ENCODE measurements around the gene NPFFR1. TPM values are rescaled to one million over a fixed set of nuclear protein-coding genes. Genes with fewer than 3 reads are reported as not detected.

NPFFR1 gene
- total RNA-seq, 1 experiment from 2014 or later = 0.05 TPM

DNA sequence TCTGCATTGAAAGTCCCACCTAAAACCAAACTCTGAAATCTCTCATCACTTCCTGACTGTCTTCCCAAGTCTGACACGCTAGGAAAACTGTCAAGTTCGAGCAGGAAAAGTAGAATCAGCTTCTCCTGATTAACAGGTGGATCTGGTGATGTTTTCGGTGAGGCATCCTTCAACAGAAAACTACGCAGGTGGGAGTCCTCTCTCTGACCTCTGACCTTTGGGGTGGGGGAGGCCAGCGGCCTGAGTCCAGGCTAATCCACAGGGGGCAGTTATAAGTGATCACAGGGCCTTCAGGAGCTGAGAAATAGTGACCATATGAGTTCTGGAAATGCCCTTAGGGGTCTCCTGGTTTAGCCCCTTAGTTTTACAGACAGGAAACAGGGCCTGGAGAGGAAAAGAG is 13.4 kb upstream of the NPFFR1 start:
- Histone ChIP-seq H3K27ac (ENCODE audit: low read length) (no peak overlapping the region), H3K36me3 (ENCODE audit: control insufficient read depth, insufficient read depth, low read length) (no peaks in the 10 kb centered on the region), H3K4me3 (ENCODE audit: low read depth in 2 of 2, low read length in 2 of 2) (no peak overlapping the region), H3K4me1 (ENCODE audit: control insufficient read depth, insufficient read depth, low read length) (0 out of 2 replicates have a peak, but pooled peaks cover 9% of the 10 kb centered on the region), H3K27me3 (ENCODE audit: control insufficient read depth, insufficient read depth, low read length) (no peaks in the 10 kb centered on the region), H3K9me3 (ENCODE audit: control insufficient read depth, insufficient read depth, low read depth, low read length) (no peaks in the 10 kb centered on the region)
- DNase-seq (ENCODE audit: low read depth, low spot score) (no peak), ATAC-seq (no peak)
- in situ Hi-C loops (cut with HindIII; ENCODE audit: low pct_unique_long_range_greater_than_20kb, low sequenced_read_pairs) = no loop called here
- TF ChIP-seq TCF7L2 (IDR thresholded peaks at IDR 0.05; ENCODE audit: low read depth, low read length) = no peak
- TF ChIP-seq, protein P1, sequence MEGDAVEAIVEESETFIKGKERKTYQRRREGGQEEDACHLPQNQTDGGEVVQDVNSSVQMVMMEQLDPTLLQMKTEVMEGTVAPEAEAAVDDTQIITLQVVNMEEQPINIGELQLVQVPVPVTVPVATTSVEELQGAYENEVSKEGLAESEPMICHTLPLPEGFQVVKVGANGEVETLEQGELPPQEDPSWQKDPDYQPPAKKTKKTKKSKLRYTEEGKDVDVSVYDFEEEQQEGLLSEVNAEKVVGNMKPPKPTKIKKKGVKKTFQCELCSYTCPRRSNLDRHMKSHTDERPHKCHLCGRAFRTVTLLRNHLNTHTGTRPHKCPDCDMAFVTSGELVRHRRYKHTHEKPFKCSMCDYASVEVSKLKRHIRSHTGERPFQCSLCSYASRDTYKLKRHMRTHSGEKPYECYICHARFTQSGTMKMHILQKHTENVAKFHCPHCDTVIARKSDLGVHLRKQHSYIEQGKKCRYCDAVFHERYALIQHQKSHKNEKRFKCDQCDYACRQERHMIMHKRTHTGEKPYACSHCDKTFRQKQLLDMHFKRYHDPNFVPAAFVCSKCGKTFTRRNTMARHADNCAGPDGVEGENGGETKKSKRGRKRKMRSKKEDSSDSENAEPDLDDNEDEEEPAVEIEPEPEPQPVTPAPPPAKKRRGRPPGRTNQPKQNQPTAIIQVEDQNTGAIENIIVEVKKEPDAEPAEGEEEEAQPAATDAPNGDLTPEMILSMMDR (IDR thresholded peaks at IDR 0.05) = no peak
- TF ChIP-seq SIN3A (IDR thresholded peaks at IDR 0.05; ENCODE audit: borderline replicate concordance, insufficient read depth, low read depth, low read length) = no peak
- TF ChIP-seq, protein P2, sequence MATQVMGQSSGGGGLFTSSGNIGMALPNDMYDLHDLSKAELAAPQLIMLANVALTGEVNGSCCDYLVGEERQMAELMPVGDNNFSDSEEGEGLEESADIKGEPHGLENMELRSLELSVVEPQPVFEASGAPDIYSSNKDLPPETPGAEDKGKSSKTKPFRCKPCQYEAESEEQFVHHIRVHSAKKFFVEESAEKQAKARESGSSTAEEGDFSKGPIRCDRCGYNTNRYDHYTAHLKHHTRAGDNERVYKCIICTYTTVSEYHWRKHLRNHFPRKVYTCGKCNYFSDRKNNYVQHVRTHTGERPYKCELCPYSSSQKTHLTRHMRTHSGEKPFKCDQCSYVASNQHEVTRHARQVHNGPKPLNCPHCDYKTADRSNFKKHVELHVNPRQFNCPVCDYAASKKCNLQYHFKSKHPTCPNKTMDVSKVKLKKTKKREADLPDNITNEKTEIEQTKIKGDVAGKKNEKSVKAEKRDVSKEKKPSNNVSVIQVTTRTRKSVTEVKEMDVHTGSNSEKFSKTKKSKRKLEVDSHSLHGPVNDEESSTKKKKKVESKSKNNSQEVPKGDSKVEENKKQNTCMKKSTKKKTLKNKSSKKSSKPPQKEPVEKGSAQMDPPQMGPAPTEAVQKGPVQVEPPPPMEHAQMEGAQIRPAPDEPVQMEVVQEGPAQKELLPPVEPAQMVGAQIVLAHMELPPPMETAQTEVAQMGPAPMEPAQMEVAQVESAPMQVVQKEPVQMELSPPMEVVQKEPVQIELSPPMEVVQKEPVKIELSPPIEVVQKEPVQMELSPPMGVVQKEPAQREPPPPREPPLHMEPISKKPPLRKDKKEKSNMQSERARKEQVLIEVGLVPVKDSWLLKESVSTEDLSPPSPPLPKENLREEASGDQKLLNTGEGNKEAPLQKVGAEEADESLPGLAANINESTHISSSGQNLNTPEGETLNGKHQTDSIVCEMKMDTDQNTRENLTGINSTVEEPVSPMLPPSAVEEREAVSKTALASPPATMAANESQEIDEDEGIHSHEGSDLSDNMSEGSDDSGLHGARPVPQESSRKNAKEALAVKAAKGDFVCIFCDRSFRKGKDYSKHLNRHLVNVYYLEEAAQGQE (IDR thresholded peaks at IDR 0.05; ENCODE audit: insufficient read depth in 1 of 2, low read depth in 2 of 2, low read length in 1 of 2) = no peak
- TF ChIP-seq POLR2AphosphoS5 (IDR thresholded peaks at IDR 0.05; ENCODE audit: low read depth, low read length) = no peak
- POLR2A ChIA-PET = no interaction called here
- intact Hi-C loops (cut with micrococcal nuclease; ENCODE audit: unreplicated experiment) = no loop called here
- BruUV-seq (replicated peaks) = no TSS peak
- CTCF ChIA-PET = no interaction called here

DNA sequence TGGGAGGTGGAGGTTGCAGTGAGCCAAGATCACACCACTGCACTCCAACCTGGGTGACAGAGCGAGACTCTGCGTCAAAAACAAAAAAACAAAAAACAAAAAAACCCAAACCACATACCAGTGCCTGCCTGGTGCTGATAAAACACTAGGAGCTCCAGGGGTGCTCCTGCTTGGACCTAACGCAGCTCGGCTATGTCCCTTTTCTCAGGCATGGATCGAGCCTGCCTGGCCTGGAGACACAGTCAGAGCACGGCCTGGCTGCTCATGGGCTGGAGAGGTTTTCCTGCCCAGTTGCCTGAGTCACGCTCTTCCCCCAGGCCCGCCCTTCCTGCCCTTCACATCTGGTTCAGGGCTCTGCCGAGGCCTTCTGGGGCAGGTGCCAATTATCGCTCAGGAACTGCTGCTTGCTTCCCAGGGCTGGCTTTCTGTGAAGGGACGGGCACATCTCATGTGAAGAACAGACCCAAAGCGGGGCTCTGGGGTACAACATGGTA is 12.6 kb upstream of the NPFFR1 start:
- CTCF ChIA-PET = interaction anchor here (0.5 kb wide), 1 partner anchor 142 kb away, joined by 3 read pairs; no protein-coding TSS in a partner anchor
- POLR2A ChIA-PET = no interaction called here
- intact Hi-C loops (cut with micrococcal nuclease; ENCODE audit: unreplicated experiment) (no loop called here), in situ Hi-C loops (cut with HindIII; ENCODE audit: low pct_unique_long_range_greater_than_20kb, low sequenced_read_pairs) (no loop called here)
- Histone ChIP-seq H3K4me1 (ENCODE audit: control insufficient read depth, insufficient read depth, low read length) (0 out of 2 replicates have a peak, but pooled peaks cover 9% of the 10 kb centered on the region), H3K27ac (ENCODE audit: low read length) (0 out of 2 replicates have a peak overlapping the region, but pooled peaks have one; percentile 15), H3K36me3 (ENCODE audit: control insufficient read depth, insufficient read depth, low read length) (no peaks in the 10 kb centered on the region), H3K27me3 (ENCODE audit: control insufficient read depth, insufficient read depth, low read length) (no peaks in the 10 kb centered on the region), H3K4me3 (ENCODE audit: low read depth in 2 of 2, low read length in 2 of 2) (no peak overlapping the region), H3K9me3 (ENCODE audit: control insufficient read depth, insufficient read depth, low read depth, low read length) (no peaks in the 10 kb centered on the region)
- DNase-seq (ENCODE audit: low read depth, low spot score) (peak; percentile 50), ATAC-seq (peak; percentile 93)
- BruUV-seq (replicated peaks) = no TSS peak
- TF ChIP-seq SIN3A (IDR thresholded peaks at IDR 0.05; ENCODE audit: borderline replicate concordance, insufficient read depth, low read depth, low read length) (no peak), TCF7L2 (IDR thresholded peaks at IDR 0.05; ENCODE audit: low read depth, low read length) (no peak), POLR2AphosphoS5 (IDR thresholded peaks at IDR 0.05; ENCODE audit: low read depth, low read length) (no peak)
- TF ChIP-seq, protein P1 (IDR thresholded peaks at IDR 0.05) = no peak
- TF ChIP-seq, protein P2 (IDR thresholded peaks at IDR 0.05; ENCODE audit: insufficient read depth in 1 of 2, low read depth in 2 of 2, low read length in 1 of 2) = no peak

Measured in Panc1 (cell line).